Fibroblast of lung (primary cell): ENCODE data around the gene PSMA5. TPM values are rescaled to one million over a fixed set of nuclear protein-coding genes. Genes with fewer than 3 reads are reported as not detected.

Source experiments
- DNase-seq, 2 donors: peaks; one replicate each; pipeline versions ENCODE4 v3.0.0 to v3.0.0-alpha.2; 2010; ENCODE audit warnings: low read depth in 2 of 2
- H2AFZ ChIP-seq: 2 replicates; pipeline ENCODE4 v1.5.1; 2012; ENCODE audit warnings: low read length, control low read depth, inconsistent platforms
- H3K27ac ChIP-seq: 2 replicates; pipeline ENCODE4 v1.5.1; 2011; ENCODE audit warnings: low read length, control low read depth; ENCODE audit not compliant: insufficient read depth
- H3K27me3 ChIP-seq: 2 replicates; pipeline ENCODE4 v1.5.1; 2011; ENCODE audit warnings: mild to moderate bottlenecking, low read length; ENCODE audit not compliant: control insufficient read depth, insufficient read depth
- H3K36me3 ChIP-seq: 2 replicates; pipeline ENCODE4 v1.5.1; 2011; ENCODE audit warnings: low read length; ENCODE audit not compliant: control insufficient read depth, insufficient read depth
- H3K4me1 ChIP-seq: 2 replicates; pipeline ENCODE4 v1.5.1; 2011; ENCODE audit warnings: low read length; ENCODE audit not compliant: control insufficient read depth, insufficient read depth; ENCODE audit errors: extremely low read depth
- H3K4me2 ChIP-seq: 2 replicates; pipeline ENCODE4 v1.5.1; 2011; ENCODE audit warnings: low read length, control low read depth; ENCODE audit not compliant: insufficient read depth; ENCODE audit errors: extremely low read depth
- H3K4me3 ChIP-seq, 4 experiments: fragments of 200-600 bp in 1 of 4; sonication (generic) in 1 of 4; replicated peaks in 1 of 4; 2 replicates each; pipeline ENCODE4 v1.5.1; 2011 to 2016; ENCODE audit warnings: low read length in 4 of 4, low read depth in 3 of 4, mild to moderate bottlenecking in 3 of 4, control low read depth in 2 of 4, inconsistent platforms in 1 of 4, mixed read lengths in 1 of 4; ENCODE audit not compliant: insufficient read depth in 1 of 4; ENCODE audit errors: control extremely low read depth in 1 of 4
- H3K79me2 ChIP-seq: 2 replicates; pipeline ENCODE4 v1.5.1; 2012; ENCODE audit warnings: mild to moderate bottlenecking, low read length, inconsistent platforms; ENCODE audit not compliant: control insufficient read depth, insufficient read depth
- H3K9ac ChIP-seq: 2 replicates; pipeline ENCODE4 v1.5.1; 2011; ENCODE audit warnings: mild to moderate bottlenecking, low read length, control low read depth; ENCODE audit not compliant: insufficient read depth
- H3K9me3 ChIP-seq: 2 replicates; pipeline ENCODE4 v1.5.1; 2012; ENCODE audit warnings: low read depth, low read length; ENCODE audit not compliant: control insufficient read depth, insufficient read depth
- H4K20me1 ChIP-seq: 2 replicates; pipeline ENCODE4 v1.5.1; 2011; ENCODE audit warnings: low read length; ENCODE audit not compliant: control insufficient read depth, insufficient read depth; ENCODE audit errors: extremely low read depth
- EZH2 ChIP-seq: IDR thresholded peaks from 2 replicates; pipeline ENCODE4 v1.5.1; 2012; ENCODE audit warnings: low read length, control low read depth, mild to moderate bottlenecking; ENCODE audit errors: missing control alignments
- polyA plus RNA-seq, 2 donors: library from polyadenylated mRNA; depleted of rRNA in 1 of 2; stranded (reverse) in 1 of 2; unstranded in 1 of 2; fragments of >200 nt; gene quantifications; 2 replicates each; pipeline ENCODE4 v1.2.1, GENCODE V29; 2011 to 2012; ENCODE audit warnings: missing spikeins in 1 of 2
- total RNA-seq: library from RNA; depleted of rRNA; stranded (reverse); fragments of >200 nt; gene quantifications from 2 replicates; pipeline ENCODE4 v1.2.1, GENCODE V29; 2014
- TF ChIP-seq, protein P1 (sequence below), 2 donors: IDR thresholded peaks in 1 of 2; conservative IDR thresholded peaks in 1 of 2; 1 replicate in 1 of 2; 2 replicates in 1 of 2; pipeline ENCODE4 v1.5.1; 2011 to 2012; ENCODE audit warnings: low read length in 2 of 2, control low read depth in 1 of 2, inconsistent platforms in 1 of 2, low read depth in 1 of 2, mild to moderate bottlenecking in 1 of 2

PSMA5 gene
- total and polyA plus RNA-seq, 2 donors (not counting 1 experiment from before 2014, with no cell fraction given), result 41.0 to 145 TPM

DNA sequence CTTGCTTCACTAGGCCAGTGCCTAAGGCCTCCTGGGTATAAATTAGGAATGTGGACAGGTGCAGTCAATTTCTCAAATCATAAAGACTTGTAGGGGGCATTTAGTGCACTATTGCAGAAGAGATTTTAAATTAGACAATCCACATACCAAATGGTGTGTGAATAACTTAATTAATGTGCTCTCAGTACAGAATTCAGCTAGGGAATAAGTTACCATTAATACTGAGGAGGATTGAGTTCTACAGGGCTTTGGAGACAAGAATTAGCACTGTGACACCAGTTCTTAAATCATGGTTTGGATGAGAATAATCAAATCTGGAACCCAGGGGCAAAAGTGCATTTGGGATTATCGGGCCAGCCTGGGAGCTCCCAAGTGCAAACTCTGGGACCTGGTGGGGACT is 41.8 kb upstream of the PSMA5 start:
- H3K36me3 ChIP-seq, result no peaks in the 10 kb centered on the region
- H3K79me2 ChIP-seq, result no peaks in the 10 kb centered on the region
- DNase-seq, result no peak
- no peak overlapping the region for H3K27ac ChIP-seq
- H3K4me1 ChIP-seq, result no peaks in the 10 kb centered on the region
- no peak overlapping the region for H2AFZ ChIP-seq
- TF ChIP-seq EZH2, result no peak
- TF ChIP-seq, protein P1, sequence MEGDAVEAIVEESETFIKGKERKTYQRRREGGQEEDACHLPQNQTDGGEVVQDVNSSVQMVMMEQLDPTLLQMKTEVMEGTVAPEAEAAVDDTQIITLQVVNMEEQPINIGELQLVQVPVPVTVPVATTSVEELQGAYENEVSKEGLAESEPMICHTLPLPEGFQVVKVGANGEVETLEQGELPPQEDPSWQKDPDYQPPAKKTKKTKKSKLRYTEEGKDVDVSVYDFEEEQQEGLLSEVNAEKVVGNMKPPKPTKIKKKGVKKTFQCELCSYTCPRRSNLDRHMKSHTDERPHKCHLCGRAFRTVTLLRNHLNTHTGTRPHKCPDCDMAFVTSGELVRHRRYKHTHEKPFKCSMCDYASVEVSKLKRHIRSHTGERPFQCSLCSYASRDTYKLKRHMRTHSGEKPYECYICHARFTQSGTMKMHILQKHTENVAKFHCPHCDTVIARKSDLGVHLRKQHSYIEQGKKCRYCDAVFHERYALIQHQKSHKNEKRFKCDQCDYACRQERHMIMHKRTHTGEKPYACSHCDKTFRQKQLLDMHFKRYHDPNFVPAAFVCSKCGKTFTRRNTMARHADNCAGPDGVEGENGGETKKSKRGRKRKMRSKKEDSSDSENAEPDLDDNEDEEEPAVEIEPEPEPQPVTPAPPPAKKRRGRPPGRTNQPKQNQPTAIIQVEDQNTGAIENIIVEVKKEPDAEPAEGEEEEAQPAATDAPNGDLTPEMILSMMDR (conservative IDR thresholded peaks at IDR 0.05 in 1 of 2, IDR thresholded peaks at IDR 0.05 in 1 of 2; ENCODE audit: low read depth in 1 of 2, low read length in 2 of 2), result no peak
- no peaks in the 10 kb centered on the region for H4K20me1 ChIP-seq
- no peak overlapping the region for H3K4me2 ChIP-seq
- peaks cover 24% of the 10 kb centered on the region for H3K27me3 ChIP-seq
- no peak overlapping the region for H3K9ac ChIP-seq
- no peak overlapping the region for H3K4me3 ChIP-seq
- no peaks in the 10 kb centered on the region for H3K9me3 ChIP-seq

DNA sequence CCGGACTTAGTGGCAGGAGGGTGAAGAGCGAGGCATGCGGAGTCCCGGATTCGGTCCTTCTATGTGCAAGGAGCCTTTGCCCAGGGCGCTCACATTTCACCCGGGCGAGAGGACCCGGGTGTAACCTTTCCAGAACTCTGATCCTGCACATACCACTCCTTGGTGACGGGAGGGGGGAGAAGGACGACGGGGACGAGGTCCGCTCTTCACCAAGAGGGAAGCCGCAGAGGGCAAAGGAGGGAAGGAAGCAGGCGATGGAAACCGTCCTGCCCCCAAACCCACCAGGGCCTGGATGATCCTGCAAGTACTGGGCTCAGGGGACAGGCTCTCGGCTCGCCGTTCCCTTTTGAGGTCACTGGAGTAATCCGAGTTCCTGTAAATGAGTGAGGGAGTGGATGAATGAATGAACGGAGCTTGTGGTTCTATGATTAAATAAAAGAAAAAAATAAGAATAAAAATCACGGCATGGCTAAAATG is 41.1 kb upstream of the PSMA5 start:
- Histone ChIP-seq H3K9me3 (no peaks in the 10 kb centered on the region), H3K4me2 (no peak overlapping the region), H3K27ac (no peak overlapping the region), H3K36me3 (no peaks in the 10 kb centered on the region), H3K79me2 (no peaks in the 10 kb centered on the region), H3K4me3 (peak overlapping the region in 1 of 4 experiments; percentile 30), H3K4me1 (no peaks in the 10 kb centered on the region), H3K27me3 (peaks cover 24% of the 10 kb centered on the region), H3K9ac (no peak overlapping the region), H4K20me1 (no peaks in the 10 kb centered on the region), H2AFZ (no peak overlapping the region)
- no peak for DNase-seq
- TF ChIP-seq, protein P1 (conservative IDR thresholded peaks at IDR 0.05 in 1 of 2, IDR thresholded peaks at IDR 0.05 in 1 of 2; ENCODE audit: low read depth in 1 of 2, low read length in 2 of 2), result no peak
- TF ChIP-seq EZH2, result peak; percentile 42

DNA sequence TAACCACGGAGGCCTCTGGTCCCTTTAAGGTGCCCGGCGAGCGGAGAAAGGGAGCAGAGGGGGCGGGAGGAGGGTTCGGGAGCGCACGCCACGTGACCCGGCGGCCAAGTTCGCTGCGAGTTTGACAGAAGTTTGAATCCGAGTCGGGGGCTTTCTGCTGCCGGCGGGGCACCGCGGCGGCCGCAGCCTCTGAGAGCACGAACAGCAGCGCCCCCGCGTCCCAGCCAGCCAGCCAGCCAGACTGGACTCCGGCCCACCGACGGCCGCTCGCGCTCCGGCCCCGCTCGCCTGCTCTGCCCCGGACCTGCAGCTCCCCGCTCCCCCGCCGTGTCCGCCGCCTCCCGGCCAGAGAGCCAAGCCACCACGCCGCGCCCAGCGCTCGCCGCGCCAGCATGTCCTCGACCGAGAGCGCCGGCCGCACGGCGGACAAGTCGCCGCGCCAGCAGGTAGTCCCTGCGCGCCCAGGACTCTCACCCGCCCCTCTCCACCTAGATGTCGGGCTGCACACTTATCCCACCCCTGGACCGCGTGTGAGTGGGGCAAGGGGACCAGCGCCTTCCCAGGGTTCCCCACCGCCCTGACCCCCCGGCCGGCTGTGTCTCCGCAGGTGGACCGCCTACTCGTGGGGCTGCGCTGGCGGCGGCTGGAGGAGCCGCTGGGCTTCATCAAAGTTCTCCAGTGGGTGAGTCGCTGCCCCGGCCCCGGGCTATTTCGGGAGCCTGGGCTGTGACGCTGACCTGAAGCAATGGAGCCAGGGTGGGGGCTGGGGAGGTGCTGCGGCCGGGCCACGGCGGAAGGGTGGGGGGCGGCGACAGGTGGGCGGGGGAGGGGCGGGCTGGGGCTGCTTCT is 40.4 kb upstream of the PSMA5 start, which contains the start of gene SYPL2:
SYPL2 (plus strand) TSS at position 95 of the 849 bp plus-strand sequence; CDS start at position 393, 298 bp downstream.
- TF ChIP-seq, protein P1 (conservative IDR thresholded peaks at IDR 0.05 in 1 of 2, IDR thresholded peaks at IDR 0.05 in 1 of 2; ENCODE audit: low read depth in 1 of 2, low read length in 2 of 2), result no peak
- peak; percentile 86 for TF ChIP-seq EZH2
- Histone ChIP-seq H3K4me1 (no peaks in the 10 kb centered on the region), H3K27ac (no peak within 1 kb of the TSS), H3K4me3 (peak within 1 kb of the TSS; percentile 49 to 67 (median 58)), H3K4me2 (peak within 1 kb of the TSS; percentile 62), H3K9me3 (no peaks in the 10 kb centered on the region), H2AFZ (peak within 1 kb of the TSS; percentile 74), H3K9ac (peak within 1 kb of the TSS; percentile 55), H3K79me2 (no peaks in the 10 kb centered on the region), H4K20me1 (no peaks in the 10 kb centered on the region), H3K36me3 (no peaks in the 10 kb centered on the region), H3K27me3 (peaks cover 24% of the 10 kb centered on the region)
- peak; percentile 15 to 39 for DNase-seq
